ENCODE measurements around the gene CALCOCO1. TPM values are rescaled to one million over a fixed set of nuclear protein-coding genes. Genes with fewer than 3 reads are reported as not detected.

CALCOCO1 gene
- total and polyA plus RNA-seq, 8 donors, result 60.3 to 441 (median 148) TPM

DNA sequence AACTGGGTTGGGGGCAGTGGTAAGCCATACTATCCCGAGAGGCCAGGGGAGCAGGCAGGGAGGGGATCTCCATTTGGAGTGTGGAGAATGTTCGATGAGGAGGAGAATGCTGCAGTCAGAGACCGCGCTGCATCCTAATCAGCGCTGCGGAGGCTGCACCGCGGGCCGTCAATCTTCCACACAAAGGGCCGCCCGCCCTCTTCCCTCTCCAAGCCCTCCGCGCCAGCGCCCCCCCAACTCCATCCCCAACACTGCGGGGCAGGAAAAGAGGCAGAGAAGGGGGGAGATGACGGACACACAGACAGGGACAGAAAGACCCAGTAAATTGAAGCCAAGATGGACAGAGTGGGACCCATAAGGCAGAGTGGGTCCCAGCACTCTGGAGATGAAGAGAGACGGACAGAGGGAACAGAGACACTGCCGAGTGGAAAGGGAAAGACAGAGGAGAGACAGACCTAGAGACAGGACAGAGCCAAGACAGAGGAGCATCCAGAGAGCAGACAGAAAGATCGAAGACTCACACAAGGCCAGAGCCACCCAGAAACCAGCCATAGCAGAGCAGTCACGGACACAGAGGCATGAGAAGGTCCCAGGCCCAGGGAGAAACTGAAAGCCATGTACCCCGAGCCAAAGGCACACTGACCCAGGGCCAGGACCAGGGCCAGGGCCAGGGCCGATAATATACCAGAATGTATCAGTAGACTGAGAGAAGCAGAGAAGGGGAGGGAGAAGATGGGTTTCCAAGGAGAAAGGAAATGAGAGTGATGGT lies 21.0 kb upstream of the CALCOCO1 start:
- intact Hi-C loops (cut with DNase I; ENCODE audit: low total_unique reads), result no loop called here
- H3K36me3 ChIP-seq, result no peaks in the 10 kb centered on the region
- H3K9me3 ChIP-seq, result no peaks in the 10 kb centered on the region
- peaks cover 0 to 92% (median 59%) of the 10 kb centered on the region in 3 donors for H3K27me3 ChIP-seq
- WGBS, 5 donors, result 25 to 40% (median 27%) methylated on average over 20 to 22 of the region's 22 CpGs
- TF ChIP-seq, protein P1, sequence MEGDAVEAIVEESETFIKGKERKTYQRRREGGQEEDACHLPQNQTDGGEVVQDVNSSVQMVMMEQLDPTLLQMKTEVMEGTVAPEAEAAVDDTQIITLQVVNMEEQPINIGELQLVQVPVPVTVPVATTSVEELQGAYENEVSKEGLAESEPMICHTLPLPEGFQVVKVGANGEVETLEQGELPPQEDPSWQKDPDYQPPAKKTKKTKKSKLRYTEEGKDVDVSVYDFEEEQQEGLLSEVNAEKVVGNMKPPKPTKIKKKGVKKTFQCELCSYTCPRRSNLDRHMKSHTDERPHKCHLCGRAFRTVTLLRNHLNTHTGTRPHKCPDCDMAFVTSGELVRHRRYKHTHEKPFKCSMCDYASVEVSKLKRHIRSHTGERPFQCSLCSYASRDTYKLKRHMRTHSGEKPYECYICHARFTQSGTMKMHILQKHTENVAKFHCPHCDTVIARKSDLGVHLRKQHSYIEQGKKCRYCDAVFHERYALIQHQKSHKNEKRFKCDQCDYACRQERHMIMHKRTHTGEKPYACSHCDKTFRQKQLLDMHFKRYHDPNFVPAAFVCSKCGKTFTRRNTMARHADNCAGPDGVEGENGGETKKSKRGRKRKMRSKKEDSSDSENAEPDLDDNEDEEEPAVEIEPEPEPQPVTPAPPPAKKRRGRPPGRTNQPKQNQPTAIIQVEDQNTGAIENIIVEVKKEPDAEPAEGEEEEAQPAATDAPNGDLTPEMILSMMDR (IDR thresholded peaks at IDR 0.05), result no peak
- TF ChIP-seq POLR2A (IDR thresholded peaks at IDR 0.05), result no peak
- TF ChIP-seq EP300 (IDR thresholded peaks at IDR 0.05), result no peak
- TF ChIP-seq POLR2AphosphoS5 (IDR thresholded peaks at IDR 0.05), result no peak
- DNase-seq, result no peak
- no peak overlapping the region for H3K4me3 ChIP-seq
- H3K4me1 ChIP-seq, result peaks cover 22 to 39% (median 28%) of the 10 kb centered on the region in 4 donors
- no peak overlapping the region for H3K27ac ChIP-seq

DNA sequence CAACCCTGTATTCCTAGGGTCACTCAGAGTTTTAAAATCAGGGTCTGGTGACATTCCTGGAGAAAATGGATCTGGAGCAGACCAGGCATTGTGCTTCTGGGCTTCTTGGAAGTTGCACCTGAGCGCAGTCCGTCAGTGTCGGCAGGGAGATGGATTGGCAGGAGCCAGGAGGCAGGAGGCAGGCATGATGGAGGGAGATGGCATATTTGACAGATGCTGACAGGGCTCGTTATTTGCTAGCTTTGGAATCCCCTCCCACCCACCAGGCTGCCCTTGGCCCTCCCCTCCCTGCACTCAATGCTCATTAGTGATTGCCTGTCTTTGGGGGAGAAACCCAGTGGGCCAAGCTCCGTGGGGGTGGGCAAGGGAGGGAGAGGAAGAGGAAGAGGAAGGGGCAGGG lies 19.8 kb upstream of the CALCOCO1 start:
- intact Hi-C loops (cut with DNase I; ENCODE audit: low total_unique reads), result no loop called here
- WGBS, 5 donors, result 17 to 36% (median 22%) methylated on average over 5 of the region's 5 CpGs
- Histone ChIP-seq H3K4me3 (no peak overlapping the region), H3K36me3 (no peaks in the 10 kb centered on the region), H3K27ac (no peak overlapping the region), H3K4me1 (peaks cover 22 to 31% (median 27%) of the 10 kb centered on the region in 4 donors), H3K27me3 (peaks cover 0 to 92% (median 66%) of the 10 kb centered on the region in 3 donors), H3K9me3 (no peaks in the 10 kb centered on the region)
- DNase-seq, result no peak
- TF ChIP-seq POLR2A (IDR thresholded peaks at IDR 0.05) (no peak), POLR2AphosphoS5 (IDR thresholded peaks at IDR 0.05) (no peak), EP300 (IDR thresholded peaks at IDR 0.05) (no peak)
- TF ChIP-seq, protein P1 (IDR thresholded peaks at IDR 0.05), result no peak

DNA sequence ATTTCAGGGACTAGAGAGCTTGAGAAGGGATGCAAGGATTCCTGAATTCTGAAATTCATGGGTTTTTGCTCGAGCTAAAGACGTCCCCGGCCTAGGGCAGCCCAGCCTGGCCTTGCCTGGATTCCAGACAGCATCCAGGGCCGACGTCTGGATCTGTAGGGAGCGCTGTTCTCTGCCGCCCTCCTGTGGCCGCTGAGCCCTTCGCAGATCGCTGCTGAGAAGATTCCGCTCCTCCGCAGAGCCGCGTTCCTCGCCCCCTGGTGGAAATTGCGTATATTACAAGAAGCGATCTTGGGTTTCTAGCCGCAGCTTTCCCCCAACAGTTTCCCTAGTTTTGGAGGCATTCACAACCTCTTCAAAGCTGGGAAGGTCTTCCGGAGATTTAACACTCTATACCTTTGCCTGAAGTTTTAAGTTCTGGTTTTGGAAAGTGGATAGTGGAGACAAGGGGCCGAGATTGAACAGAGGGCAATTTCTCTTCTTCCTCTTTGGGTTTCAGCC lies 19.4 kb upstream of the CALCOCO1 start:
- H3K4me3 ChIP-seq, result no peak overlapping the region
- peak; percentile 95 to 97 for DNase-seq
- H3K27ac ChIP-seq, result no peak overlapping the region
- WGBS, 5 donors, result 0 to 1% (median 0%) methylated on average over 18 to 20 of the region's 20 CpGs
- no peaks in the 10 kb centered on the region for H3K9me3 ChIP-seq
- peaks cover 17 to 26% (median 22%) of the 10 kb centered on the region in 4 donors for H3K4me1 ChIP-seq
- intact Hi-C loops (cut with DNase I; ENCODE audit: low total_unique reads), result no loop called here
- no peaks in the 10 kb centered on the region for H3K36me3 ChIP-seq
- TF ChIP-seq EP300 (IDR thresholded peaks at IDR 0.05), result no peak
- TF ChIP-seq, protein P1 (IDR thresholded peaks at IDR 0.05), result peak in 6 of 7 experiments; percentile 23 to 100 (median 98)
- TF ChIP-seq POLR2AphosphoS5 (IDR thresholded peaks at IDR 0.05), result peak in 2 of 3 donors; percentile 17 to 80
- no peak for TF ChIP-seq POLR2A (IDR thresholded peaks at IDR 0.05)
- peaks cover 0 to 92% (median 64%) of the 10 kb centered on the region in 3 donors for H3K27me3 ChIP-seq

DNA sequence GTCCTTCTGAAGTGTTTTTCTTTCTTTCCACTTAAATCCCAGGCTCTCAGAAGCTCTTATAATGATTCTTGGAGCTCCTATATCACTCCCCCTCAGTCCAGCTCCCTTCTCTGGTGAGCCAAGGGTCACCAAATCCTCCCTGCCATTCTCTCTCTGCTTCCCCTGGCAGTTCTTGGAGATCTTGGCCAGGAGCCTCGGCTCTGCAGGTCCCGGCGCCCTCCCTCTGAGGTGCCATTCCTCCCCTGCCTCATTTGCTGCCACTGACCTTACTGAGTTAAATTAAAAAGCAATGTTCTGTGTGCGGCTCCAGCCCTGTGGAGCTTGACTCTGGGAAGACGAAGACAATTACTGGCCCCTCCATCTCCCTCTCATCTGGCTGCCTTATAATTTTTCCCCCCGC lies 17.5 kb upstream of the CALCOCO1 start:
- intact Hi-C loops (cut with DNase I; ENCODE audit: low total_unique reads), result loop anchor here (5.0 kb wide), 1 partner anchor 42 kb away; no protein-coding TSS in a partner anchor
- H3K4me1 ChIP-seq, result peaks cover 7 to 17% (median 13%) of the 10 kb centered on the region in 4 donors
- H3K36me3 ChIP-seq, result no peaks in the 10 kb centered on the region
- H3K27ac ChIP-seq, result no peak overlapping the region
- H3K4me3 ChIP-seq, result no peak overlapping the region
- DNase-seq, result no peak
- TF ChIP-seq POLR2AphosphoS5 (IDR thresholded peaks at IDR 0.05), result no peak
- no peak for TF ChIP-seq POLR2A (IDR thresholded peaks at IDR 0.05)
- 52 to 70% (median 62%) methylated on average over 6 of the region's 6 CpGs for WGBS, 5 donors
- H3K27me3 ChIP-seq, result peaks cover 8 to 92% (median 59%) of the 10 kb centered on the region in 3 donors
- no peaks in the 10 kb centered on the region for H3K9me3 ChIP-seq
